Measurements from ENCODE around the gene A1CF. TPM values are rescaled to one million over a fixed set of nuclear protein-coding genes. Genes with fewer than 3 reads are reported as not detected.
"Not testable (repeated sequence)": the region's sequence is repeated elsewhere in the genome, so short reads cannot be mapped to it uniquely, and the experiment has no call there.

A1CF gene, protein sequence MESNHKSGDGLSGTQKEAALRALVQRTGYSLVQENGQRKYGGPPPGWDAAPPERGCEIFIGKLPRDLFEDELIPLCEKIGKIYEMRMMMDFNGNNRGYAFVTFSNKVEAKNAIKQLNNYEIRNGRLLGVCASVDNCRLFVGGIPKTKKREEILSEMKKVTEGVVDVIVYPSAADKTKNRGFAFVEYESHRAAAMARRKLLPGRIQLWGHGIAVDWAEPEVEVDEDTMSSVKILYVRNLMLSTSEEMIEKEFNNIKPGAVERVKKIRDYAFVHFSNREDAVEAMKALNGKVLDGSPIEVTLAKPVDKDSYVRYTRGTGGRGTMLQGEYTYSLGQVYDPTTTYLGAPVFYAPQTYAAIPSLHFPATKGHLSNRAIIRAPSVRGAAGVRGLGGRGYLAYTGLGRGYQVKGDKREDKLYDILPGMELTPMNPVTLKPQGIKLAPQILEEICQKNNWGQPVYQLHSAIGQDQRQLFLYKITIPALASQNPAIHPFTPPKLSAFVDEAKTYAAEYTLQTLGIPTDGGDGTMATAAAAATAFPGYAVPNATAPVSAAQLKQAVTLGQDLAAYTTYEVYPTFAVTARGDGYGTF
- not detected in 2 replicates for total RNA-seq

- DNase-seq (ENCODE audit: low read depth) = no peak
- no peaks in the 10 kb centered on the region for H3K27me3 ChIP-seq (ENCODE audit: control insufficient read depth, insufficient read depth, low read length)
- TF ChIP-seq, protein P1, sequence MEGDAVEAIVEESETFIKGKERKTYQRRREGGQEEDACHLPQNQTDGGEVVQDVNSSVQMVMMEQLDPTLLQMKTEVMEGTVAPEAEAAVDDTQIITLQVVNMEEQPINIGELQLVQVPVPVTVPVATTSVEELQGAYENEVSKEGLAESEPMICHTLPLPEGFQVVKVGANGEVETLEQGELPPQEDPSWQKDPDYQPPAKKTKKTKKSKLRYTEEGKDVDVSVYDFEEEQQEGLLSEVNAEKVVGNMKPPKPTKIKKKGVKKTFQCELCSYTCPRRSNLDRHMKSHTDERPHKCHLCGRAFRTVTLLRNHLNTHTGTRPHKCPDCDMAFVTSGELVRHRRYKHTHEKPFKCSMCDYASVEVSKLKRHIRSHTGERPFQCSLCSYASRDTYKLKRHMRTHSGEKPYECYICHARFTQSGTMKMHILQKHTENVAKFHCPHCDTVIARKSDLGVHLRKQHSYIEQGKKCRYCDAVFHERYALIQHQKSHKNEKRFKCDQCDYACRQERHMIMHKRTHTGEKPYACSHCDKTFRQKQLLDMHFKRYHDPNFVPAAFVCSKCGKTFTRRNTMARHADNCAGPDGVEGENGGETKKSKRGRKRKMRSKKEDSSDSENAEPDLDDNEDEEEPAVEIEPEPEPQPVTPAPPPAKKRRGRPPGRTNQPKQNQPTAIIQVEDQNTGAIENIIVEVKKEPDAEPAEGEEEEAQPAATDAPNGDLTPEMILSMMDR (IDR thresholded peaks at IDR 0.05; ENCODE audit: insufficient read depth, low read length, poor library complexity, severe bottlenecking) = no peak
- no peaks in the 10 kb centered on the region for H3K36me3 ChIP-seq (ENCODE audit: control insufficient read depth, insufficient read depth, low read length)
- no peak within 1 kb of the TSS for H3K4me3 ChIP-seq (ENCODE audit: low read depth, low read length)
Observed at GRCh38 chr10:50885097-50885859, at the start of gene A1CF. Gene A1CF, minus strand, starts transcription at chr10:50885627. Its CDS starts 25,687 bp downstream, at chr10:50859940.

DNA sequence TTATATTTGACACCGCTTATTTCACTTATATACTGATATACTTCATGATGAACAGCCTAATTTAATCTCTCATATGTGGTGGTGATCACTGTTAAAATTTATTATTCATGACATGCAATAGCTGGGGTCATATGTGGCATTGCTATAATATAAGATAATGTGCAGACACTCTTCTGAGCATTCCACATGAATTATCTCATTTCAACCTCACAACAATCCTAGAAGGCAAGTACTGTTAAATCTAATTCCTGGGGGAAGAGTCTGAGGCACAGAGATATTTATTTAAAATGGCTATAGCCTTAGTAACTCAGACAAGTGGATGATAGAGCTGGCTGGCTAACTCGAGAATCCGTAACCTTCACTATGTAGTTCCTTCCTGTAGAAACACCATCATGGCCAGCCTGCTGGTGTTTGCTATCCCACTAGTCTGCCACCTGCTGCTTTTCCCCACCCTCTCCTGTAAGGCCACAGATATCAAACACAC, 46.6 kb upstream of the A1CF start:
- no peak overlapping the region for H3K4me3 ChIP-seq (ENCODE audit: low read depth, low read length)
- H3K27me3 ChIP-seq (ENCODE audit: control insufficient read depth, insufficient read depth, low read length) = no peaks in the 10 kb centered on the region
- H3K36me3 ChIP-seq (ENCODE audit: control insufficient read depth, insufficient read depth, low read length) = no peaks in the 10 kb centered on the region
- TF ChIP-seq, protein P1 (IDR thresholded peaks at IDR 0.05; ENCODE audit: insufficient read depth, low read length, poor library complexity, severe bottlenecking) = no peak
- DNase-seq (ENCODE audit: low read depth) = no peak

DNA sequence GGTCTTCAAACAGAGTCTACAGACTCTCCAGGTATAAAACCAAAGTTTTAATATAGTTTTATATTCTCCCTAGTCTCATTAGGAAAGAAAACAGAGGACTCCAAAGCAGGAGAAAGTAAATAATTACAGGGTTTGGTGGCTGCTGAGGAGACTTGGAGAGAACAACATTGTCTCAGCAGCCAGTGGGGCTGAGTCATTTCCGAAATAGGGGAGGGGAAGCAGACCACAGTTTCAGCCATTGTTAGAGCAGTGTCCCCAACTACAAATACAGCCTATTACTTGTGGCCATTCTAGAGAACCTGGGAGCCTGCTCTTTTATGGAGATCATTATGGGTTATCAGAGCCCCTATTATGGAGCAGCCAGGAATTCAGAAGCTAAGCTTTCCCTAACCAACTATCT, 44.2 kb upstream of the A1CF start:
- no peak for DNase-seq (ENCODE audit: low read depth)
- TF ChIP-seq, protein P1 (IDR thresholded peaks at IDR 0.05; ENCODE audit: insufficient read depth, low read length, poor library complexity, severe bottlenecking) = no peak
- Histone ChIP-seq H3K27me3 (ENCODE audit: control insufficient read depth, insufficient read depth, low read length) (no peaks in the 10 kb centered on the region), H3K36me3 (ENCODE audit: control insufficient read depth, insufficient read depth, low read length) (no peaks in the 10 kb centered on the region), H3K4me3 (ENCODE audit: low read depth, low read length) (no peak overlapping the region)

DNA sequence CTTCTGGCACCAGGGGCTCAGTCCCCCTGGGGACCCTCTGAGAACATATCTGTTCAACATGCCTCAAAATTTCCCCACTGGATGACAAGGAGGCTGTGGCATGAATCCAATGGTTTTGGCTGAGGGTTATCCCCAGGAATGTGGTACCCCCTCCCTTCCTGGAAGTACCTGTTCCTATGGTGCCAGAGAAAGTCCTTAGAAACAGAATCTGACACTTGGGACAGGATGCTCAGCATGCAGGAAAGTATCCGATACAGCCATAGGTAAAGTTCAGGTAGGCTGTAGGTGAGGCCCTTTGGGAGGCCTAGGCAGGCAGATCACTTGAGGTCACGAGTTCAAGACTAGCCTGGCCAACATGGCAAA, 42.7 kb upstream of the A1CF start:
- Histone ChIP-seq H3K36me3 (ENCODE audit: control insufficient read depth, insufficient read depth, low read length) (no peaks in the 10 kb centered on the region), H3K27me3 (ENCODE audit: control insufficient read depth, insufficient read depth, low read length) (no peaks in the 10 kb centered on the region), H3K4me3 (ENCODE audit: low read depth, low read length) (no peak overlapping the region)
- DNase-seq (ENCODE audit: low read depth) = no peak
- TF ChIP-seq, protein P1 (IDR thresholded peaks at IDR 0.05; ENCODE audit: insufficient read depth, low read length, poor library complexity, severe bottlenecking) = no peak

- no peaks in the 10 kb centered on the region for H3K36me3 ChIP-seq (ENCODE audit: control insufficient read depth, insufficient read depth, low read length)
- TF ChIP-seq, protein P1 (IDR thresholded peaks at IDR 0.05; ENCODE audit: insufficient read depth, low read length, poor library complexity, severe bottlenecking) = no peak
- DNase-seq (ENCODE audit: low read depth) = no peak
- no peaks in the 10 kb centered on the region for H3K27me3 ChIP-seq (ENCODE audit: control insufficient read depth, insufficient read depth, low read length)
- H3K4me3 ChIP-seq (ENCODE audit: low read depth, low read length) = no peak overlapping the region
Observed at GRCh38 chr10:50927522-50928189, 42.2 kb upstream of the A1CF start.

DNA sequence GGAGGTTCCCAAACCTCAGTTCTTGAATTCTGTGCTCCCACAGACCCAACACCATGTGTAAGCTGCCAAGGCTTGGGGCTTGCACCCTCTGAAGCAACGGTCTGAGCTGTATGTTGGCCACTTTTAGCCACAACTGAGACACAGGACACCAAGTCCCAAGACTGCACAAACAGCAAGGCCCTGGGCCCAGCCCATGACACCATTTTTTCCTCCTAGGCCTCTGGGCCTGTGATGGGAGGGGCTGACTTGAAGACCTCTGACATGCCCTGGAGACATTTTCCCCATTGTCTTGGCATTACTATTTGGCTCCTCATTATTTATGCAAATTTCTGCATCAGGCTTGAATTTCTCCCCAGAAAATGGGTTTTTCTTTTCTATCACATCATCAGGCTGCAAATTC, 38.0 kb upstream of the A1CF start:
- H3K4me3 ChIP-seq (ENCODE audit: low read depth, low read length); DNase-seq (ENCODE audit: low read depth); H3K36me3 ChIP-seq (ENCODE audit: control insufficient read depth, insufficient read depth, low read length); H3K27me3 ChIP-seq (ENCODE audit: control insufficient read depth, insufficient read depth, low read length): not testable (repeated sequence)

All from kidney epithelial cell (primary cell).